H1 (cell line): Measurements from ENCODE around the gene DMWD. TPM values are rescaled to one million over a fixed set of nuclear protein-coding genes. Genes with fewer than 3 reads are reported as not detected.

Experiments used
- CTCF ChIA-PET: fragments of 300-600 bp; sonication (Branson Sonifier 250); formaldehyde crosslinking; loops from one replicate; lab custom pipeline; 2021; ENCODE audit not compliant: partially characterized antibody; lab: Charles Lee
- POLR2A ChIA-PET: fragments of 300-600 bp; sonication (Branson Sonifier 250); formaldehyde crosslinking; loops from one replicate; lab custom pipeline; 2021; ENCODE audit warnings: inconsistent platforms; ENCODE audit not compliant: partially characterized antibody; lab: Charles Lee
- DNase-seq, 2 experiments: peaks; one replicate each; pipeline versions ENCODE4 v3.0.0 to v3.0.0-alpha.2; 2010 to 2022; ENCODE audit warnings: low spot score in 2 of 2, low read depth in 1 of 2, mixed read lengths in 1 of 2
- FAIRE-seq: peaks from 2 replicates; lab custom pipeline; 2011; peaks lifted over from hg19 to GRCh38; lab: Jason Lieb, UNC
- H2AFZ ChIP-seq: 2 replicates; pipeline ENCODE4 v1.8.1; 2012; ENCODE audit warnings: low read length, inconsistent platforms
- H2AK5ac ChIP-seq: 2 replicates; pipeline ENCODE4 v1.6.1; 2013; ENCODE audit warnings: low read depth, low read length
- H2BK120ac ChIP-seq: replicated peaks from 2 replicates; pipeline ENCODE3; 2013; ENCODE audit warnings: low read depth, low read length, inconsistent platforms
- H2BK12ac ChIP-seq: 2 replicates; pipeline ENCODE4 v1.6.1; 2013; ENCODE audit warnings: low read depth, low read length
- H2BK15ac ChIP-seq: 2 replicates; pipeline ENCODE4 v1.6.1; 2013; ENCODE audit warnings: low read length
- H2BK20ac ChIP-seq: 2 replicates; pipeline ENCODE4 v1.6.1; 2013; ENCODE audit warnings: low read length
- H2BK5ac ChIP-seq: 2 replicates; pipeline ENCODE4 v1.6.1; 2013; ENCODE audit warnings: low read depth, low read length
- H3K14ac ChIP-seq: 2 replicates; pipeline ENCODE4 v1.6.1; 2013; ENCODE audit warnings: inconsistent platforms; ENCODE audit not compliant: insufficient read length
- H3K18ac ChIP-seq: 2 replicates; pipeline ENCODE4 v1.6.1; 2013; ENCODE audit warnings: low read length; ENCODE audit errors: extremely low read depth
- H3K23ac ChIP-seq: 2 replicates; pipeline ENCODE4 v1.6.1; 2013; ENCODE audit warnings: inconsistent platforms; ENCODE audit not compliant: insufficient read length
- H3K23me2 ChIP-seq: 2 replicates; pipeline ENCODE4 v1.6.1; 2013; ENCODE audit warnings: low read depth, low read length
- H3K27ac ChIP-seq: 2 replicates; pipeline ENCODE4 v1.6.1; 2011; ENCODE audit warnings: low read depth, low read length, inconsistent platforms
- H3K27me3 ChIP-seq, 4 experiments: replicated peaks in 1 of 4; 1 replicate in 1 of 4; 2 replicates in 3 of 4; pipeline versions ENCODE4 v1.6.1 to v1.8.1; 2011 to 2013; ENCODE audit warnings: low read length in 3 of 4, mild to moderate bottlenecking in 3 of 4, inconsistent platforms in 2 of 4, mixed read lengths in 2 of 4, moderate library complexity in 1 of 4; ENCODE audit not compliant: control insufficient read depth in 3 of 4, insufficient read depth in 3 of 4; ENCODE audit errors: extremely low read depth in 1 of 4
- H3K36me3 ChIP-seq, 4 experiments: 2 replicates each; pipeline versions ENCODE4 v1.6.1 to v1.8.1; 2011 to 2013; ENCODE audit warnings: mild to moderate bottlenecking in 4 of 4, low read length in 3 of 4, moderate library complexity in 2 of 4, control low read depth in 1 of 4, inconsistent platforms in 1 of 4; ENCODE audit not compliant: insufficient read depth in 4 of 4, control insufficient read depth in 2 of 4
- H3K4ac ChIP-seq: replicated peaks from 2 replicates; pipeline ENCODE3; 2013; ENCODE audit warnings: low read length, low read depth, mixed read lengths, inconsistent platforms; ENCODE audit not compliant: insufficient read length
- H3K4me1 ChIP-seq, 4 experiments: replicated peaks in 1 of 4; 1 replicate in 1 of 4; 2 replicates in 3 of 4; pipeline versions ENCODE4 v1.6.1 to v1.8.1; 2011 to 2013; ENCODE audit warnings: low read length in 3 of 4, inconsistent platforms in 2 of 4, mixed read lengths in 1 of 4; ENCODE audit not compliant: insufficient read depth in 4 of 4, control insufficient read depth in 3 of 4
- H3K4me2 ChIP-seq, 2 experiments: 2 replicates each; pipeline versions ENCODE4 v1.6.1 to v1.8.1; 2011 to 2013; ENCODE audit warnings: low read depth in 2 of 2, low read length in 2 of 2, control low read depth in 1 of 2, inconsistent platforms in 1 of 2, mild to moderate bottlenecking in 1 of 2; ENCODE audit not compliant: insufficient read depth in 1 of 2
- H3K4me3 ChIP-seq, 4 experiments: fragments of 200-600, 300-600 bp in 1 of 4; sonication (generic), shearing (Covaris generic), sonication (Bioruptor Twin) in 1 of 4; 2 replicates each; pipeline versions ENCODE4 v1.5.1 to v1.8.1; 2011 to 2016; ENCODE audit warnings: low read length in 4 of 4, low read depth in 3 of 4, control low read depth in 2 of 4, inconsistent platforms in 2 of 4, mild to moderate bottlenecking in 2 of 4, mixed read lengths in 1 of 4, moderate library complexity in 1 of 4; ENCODE audit not compliant: insufficient read depth in 2 of 4; ENCODE audit errors: extremely low read depth in 1 of 4
- H3K56ac ChIP-seq: replicated peaks from 2 replicates; pipeline ENCODE3; 2013; ENCODE audit warnings: low read depth, mild to moderate bottlenecking, mixed read lengths, low read length, inconsistent platforms; ENCODE audit not compliant: insufficient read length
- H3K79me1 ChIP-seq: 2 replicates; pipeline ENCODE4 v1.6.1; 2013; ENCODE audit warnings: low read depth, low read length, control low read depth
- H3K79me2 ChIP-seq, 2 experiments: 2 replicates each; pipeline versions ENCODE4 v1.6.1 to v1.8.1; 2012 to 2013; ENCODE audit warnings: low read length in 2 of 2, mild to moderate bottlenecking in 2 of 2, inconsistent platforms in 1 of 2; ENCODE audit not compliant: insufficient read depth in 2 of 2, control insufficient read depth in 1 of 2
- H3K9ac ChIP-seq, 4 experiments: replicated peaks in 1 of 4; 1 replicate in 1 of 4; 2 replicates in 3 of 4; pipeline versions ENCODE4 v1.6.1 to v1.8.1; 2011 to 2013; ENCODE audit warnings: low read depth in 3 of 4, low read length in 3 of 4, control low read depth in 2 of 4, mild to moderate bottlenecking in 2 of 4, moderate library complexity in 2 of 4, inconsistent platforms in 1 of 4; ENCODE audit errors: extremely low read depth in 1 of 4
- H3K9me3 ChIP-seq, 2 experiments: 2 replicates each; pipeline versions ENCODE4 v1.6.1 to v1.8.1; 2012 to 2013; ENCODE audit warnings: mild to moderate bottlenecking in 2 of 2, moderate library complexity in 2 of 2, control low read depth in 1 of 2, inconsistent platforms in 1 of 2, low read depth in 1 of 2, low read length in 1 of 2, mixed read lengths in 1 of 2; ENCODE audit not compliant: insufficient read depth in 2 of 2
- H4K20me1 ChIP-seq, 2 experiments: replicated peaks in 1 of 2; 2 replicates each; pipeline versions ENCODE3 to v1.8.1; 2011 to 2013; ENCODE audit warnings: inconsistent platforms in 2 of 2, low read length in 2 of 2, mild to moderate bottlenecking in 1 of 2; ENCODE audit not compliant: insufficient read depth in 2 of 2, control insufficient read depth in 1 of 2
- H4K5ac ChIP-seq: 2 replicates; pipeline ENCODE4 v1.6.1; 2013; ENCODE audit warnings: low read length, low read depth, mixed read lengths, inconsistent platforms; ENCODE audit not compliant: insufficient read length
- H4K8ac ChIP-seq: 2 replicates; pipeline ENCODE4 v1.8.0; 2013; ENCODE audit warnings: mild to moderate bottlenecking, moderate library complexity, low read length, inconsistent platforms; ENCODE audit not compliant: insufficient read depth; ENCODE audit errors: extremely low read depth
- H4K91ac ChIP-seq: replicated peaks from 2 replicates; pipeline ENCODE3; 2013; ENCODE audit warnings: low read length, mixed read lengths, inconsistent platforms; ENCODE audit not compliant: insufficient read length
- ASH2L ChIP-seq: fragments of 200-600, 300-600 bp; sonication (generic); IDR thresholded peaks from one replicate; pipeline ENCODE4 v1.7.1; 2017; ENCODE audit warnings: low read length
- CBX8 ChIP-seq: fragments of 300-800, 300-1000 bp; sonication (generic); IDR thresholded peaks from 2 replicates; pipeline ENCODE4 v1.7.1; 2016; ENCODE audit warnings: low read depth, low read length, borderline replicate concordance
- EZH2 ChIP-seq: fragments of 200-600 bp; sonication (generic); IDR thresholded peaks from 2 replicates; pipeline ENCODE4 v1.7.1; 2012; ENCODE audit warnings: low read depth, mild to moderate bottlenecking, moderate library complexity, low read length, inconsistent platforms; ENCODE audit not compliant: severe bottlenecking
- KDM1A ChIP-seq: fragments of 200-600, 300-600 bp; sonication (generic); IDR thresholded peaks from 2 replicates; pipeline ENCODE4 v1.7.1; 2016; ENCODE audit warnings: mild to moderate bottlenecking, low read length, borderline replicate concordance
- SIRT6 ChIP-seq: IDR thresholded peaks from one replicate; pipeline ENCODE4 v1.7.1; 2012; ENCODE audit warnings: low read length, inconsistent platforms
- SP1 ChIP-seq: IDR thresholded peaks from 2 replicates; pipeline ENCODE4 v1.6.1; 2011; ENCODE audit warnings: low read depth, low read length
- WGBS, 2 experiments: shearing (Covaris generic) in 1 of 2; methylation state at CpG; one replicate each; pipeline versions ENCODE4 v1.1.6 to v1.1.7; 2013 to 2015; ENCODE audit warnings: low lambda C conversion rate in 2 of 2, mixed read lengths in 2 of 2, inconsistent platforms in 1 of 2, low coverage in 1 of 2, missing lambda C conversion rate in 1 of 2; ENCODE audit not compliant: insufficient replicate concordance in 2 of 2, insufficient coverage in 1 of 2, insufficient read length in 1 of 2; ENCODE audit errors: extremely low coverage in 1 of 2, missing lambda C conversion rate in 1 of 2; 5-methylcytosine and 5-hydroxymethylcytosine counted together
- polyA plus RNA-seq, 7 experiments: library from polyadenylated mRNA; depleted of rRNA in 3 of 7; stranded (reverse) in 5 of 7; unstranded in 2 of 7; fragments of >200 nt in 5 of 7; fragments of 200-250 nt in 2 of 7; gene quantifications; 1 replicate in 5 of 7; 2 replicates in 1 of 7; 4 replicates in 1 of 7; pipeline versions ENCODE4 v1.2.1 to v1.2.3, GENCODE V29; 2011 to 2013; ENCODE audit warnings: missing spikeins in 2 of 7, mixed read lengths in 2 of 7
- total RNA-seq: library from RNA; stranded (reverse); fragmentation: NEBNext Ultra II Directional; extraction: Animal tissue kit (Norgen Biotek cat#: 25700); gene quantifications from 2 replicates; pipeline ENCODE4 v1.2.1, GENCODE V29; 2021

Gene DMWD
- total and polyA plus RNA-seq, 2 of the 8 experiments (the other 6 are each of a cell fraction or from before 2014, with no cell fraction given) = 13.6 to 41.0 TPM

GRCh38 chr19:45822716-45823115 is 30.1 kb upstream of the DMWD start:
- peaks cover 0 to 9% (median 7%) of the 10 kb centered on the region in 4 experiments; a peak in 5 of 7 replicates for H3K4me1 ChIP-seq

More at GRCh38 chr19:45822716-45823115, 30.1 kb upstream of the DMWD start:
- FAIRE-seq (no peak), DNase-seq (no peak)
- no peaks in the 10 kb centered on the region for H3K27me3 ChIP-seq
- no peak overlapping the region for H3K23ac ChIP-seq
- TF ChIP-seq EZH2 = no peak
- TF ChIP-seq ASH2L = no peak
- TF ChIP-seq CBX8 = no peak
- TF ChIP-seq KDM1A = no peak
- TF ChIP-seq SIRT6 = no peak
- TF ChIP-seq SP1 = no peak
- H3K4me3 ChIP-seq = no peak overlapping the region
- H3K36me3 ChIP-seq = peaks cover 29 to 53% (median 49%) of the 10 kb centered on the region in 4 experiments
- H2BK20ac ChIP-seq = no peak overlapping the region
- no peak overlapping the region for H3K9ac ChIP-seq
- H4K8ac ChIP-seq = no peak overlapping the region; the same call in 1 of the 2 replicates
- no peaks in the 10 kb centered on the region for H3K23me2 ChIP-seq
- no peak overlapping the region for H3K27ac ChIP-seq
- no peaks in the 10 kb centered on the region for H3K79me2 ChIP-seq
- H3K9me3 ChIP-seq = no peaks in the 10 kb centered on the region
- no peak overlapping the region for H2AK5ac ChIP-seq
- H2AFZ ChIP-seq = no peak overlapping the region
- no peak overlapping the region for H3K14ac ChIP-seq
- H3K79me1 ChIP-seq = no peaks in the 10 kb centered on the region; the same call in 1 of the 2 replicates
- WGBS, 2 experiments = 89% methylated on average over 5 of the region's 5 CpGs; no CpG with 5 or more reads in 1 of the 2 experiments
- H4K5ac ChIP-seq = no peak overlapping the region
- no peak overlapping the region for H2BK15ac ChIP-seq
- no peak overlapping the region for H2BK12ac ChIP-seq
- H3K18ac ChIP-seq = no peak overlapping the region
- H3K56ac ChIP-seq = no peak overlapping the region
- no peak overlapping the region for H2BK5ac ChIP-seq
- ChIA-PET POLR2A (interaction anchor here (0.7 to 3.0 kb wide), 4 partner anchors 21 to 64 kb away, joined by 3 to 10 read pairs (median 4); partner anchors contain the start of gene SYMPK), CTCF (interaction anchor here (0.7 to 2.3 kb wide), 7 partner anchors 8 to 60 kb away, joined by 3 to 9 read pairs (median 5); partner anchors contain the start of gene RSPH6A)
- no peak overlapping the region for H3K4ac ChIP-seq
- H2BK120ac ChIP-seq = no peak overlapping the region
- peaks cover 5 to 12% of the 10 kb centered on the region in 2 experiments for H4K20me1 ChIP-seq
- no peak overlapping the region for H3K4me2 ChIP-seq
- no peak overlapping the region for H4K91ac ChIP-seq
